Hepatocyte (in vitro differentiated cells): Measurements from ENCODE around the gene ATP2A2. TPM values are rescaled to one million over a fixed set of nuclear protein-coding genes. Genes with fewer than 3 reads are reported as not detected.
A peak's percentile ranks its signal among the peaks of the same experiment; 100 is the strongest.

ENCODE experiments used
- DNase-seq: peaks from one replicate; pipeline ENCODE4 v3.0.0-alpha.2; 2016; ENCODE audit warnings: low spot score
- H2AFZ ChIP-seq: fragments of 200-600 bp; sonication (generic); 2 replicates; pipeline ENCODE4 v1.6.0; 2016; ENCODE audit warnings: antibody characterized with exemption, mild to moderate bottlenecking
- H3K27ac ChIP-seq: fragments of 200-600 bp; sonication (generic); 2 replicates; pipeline ENCODE4 v1.5.1; 2016; ENCODE audit warnings: mild to moderate bottlenecking
- H3K27me3 ChIP-seq: fragments of 200-600 bp; sonication (generic); 2 replicates; pipeline ENCODE4 v1.6.1; 2016
- H3K36me3 ChIP-seq: fragments of 200-600 bp; sonication (generic); replicated peaks from 2 replicates; pipeline ENCODE4 v1.5.1; 2016; ENCODE audit warnings: low read depth; ENCODE audit not compliant: insufficient read depth
- H3K4me1 ChIP-seq: fragments of 200-600 bp; sonication (generic); 2 replicates; pipeline ENCODE4 v1.5.1; 2016; ENCODE audit warnings: mild to moderate bottlenecking, moderate library complexity; ENCODE audit not compliant: insufficient read depth
- H3K4me2 ChIP-seq: fragments of 200-600 bp; sonication (generic); 2 replicates; pipeline ENCODE4 v1.6.0; 2016
- H3K4me3 ChIP-seq: fragments of 200-600 bp; sonication (generic); 2 replicates; pipeline ENCODE4 v1.5.1; 2016; ENCODE audit warnings: mild to moderate bottlenecking
- H3K79me2 ChIP-seq: fragments of 200-600 bp; sonication (generic); 2 replicates; pipeline ENCODE4 v1.6.0; 2017; ENCODE audit warnings: mild to moderate bottlenecking
- H3K9me2 ChIP-seq: fragments of 200-600 bp; sonication (generic); replicated peaks from 2 replicates; pipeline ENCODE4 v1.6.0; 2017; ENCODE audit warnings: mild to moderate bottlenecking; ENCODE audit not compliant: insufficient read depth
- H3K9me3 ChIP-seq: fragments of 200-600 bp; sonication (generic); 2 replicates; pipeline ENCODE4 v1.5.1; 2016; ENCODE audit warnings: low read depth, mild to moderate bottlenecking
- H4K20me1 ChIP-seq: fragments of 200-600 bp; sonication (generic); 2 replicates; pipeline ENCODE4 v1.6.0; 2016; ENCODE audit warnings: mild to moderate bottlenecking; ENCODE audit not compliant: insufficient read depth, poor library complexity, severe bottlenecking
- CTCF ChIP-seq: fragments of 200-600 bp; sonication (generic); IDR thresholded peaks from 2 replicates; pipeline ENCODE4 v1.5.1; 2016; ENCODE audit warnings: antibody characterized with exemption, mild to moderate bottlenecking; ENCODE audit not compliant: poor library complexity
- EZH2 ChIP-seq: fragments of 200-600 bp; sonication (generic); IDR thresholded peaks from 2 replicates; pipeline ENCODE4 v1.6.1; 2016; ENCODE audit warnings: antibody characterized with exemption, mild to moderate bottlenecking, borderline replicate concordance
- EZH2phosphoT487 ChIP-seq: fragments of 200-600 bp; sonication (generic); IDR thresholded peaks from one replicate; pipeline ENCODE4 v1.6.1; 2018; ENCODE audit warnings: antibody characterized with exemption, mild to moderate bottlenecking, low read depth, moderate library complexity; ENCODE audit not compliant: unreplicated experiment, severe bottlenecking
- WGBS: methylation state at CpG from one replicate; pipeline ENCODE4 v1.1.6; 2016; ENCODE audit warnings: low lambda C conversion rate; ENCODE audit errors: missing lambda C conversion rate; 5-methylcytosine and 5-hydroxymethylcytosine counted together
- polyA plus RNA-seq: library from polyadenylated mRNA; unstranded; fragments of >200 nt; fragmentation: Nextera tagmentation; extraction: Ambion mirVana; gene quantifications from 2 replicates; pipeline ENCODE4 v1.2.1, GENCODE V29; 2016
- total RNA-seq: library from RNA; depleted of rRNA; stranded (reverse); fragments of >200 nt; gene quantifications from 2 replicates; pipeline ENCODE4 v1.2.3, GENCODE V29; 2014

The ATP2A2 gene
- total and polyA plus RNA-seq, 2 experiments from 2014 or later = 60.2 to 126 TPM

- H3K27ac ChIP-seq = peak overlapping the region; percentile 26
- no peak overlapping the region for H3K4me2 ChIP-seq
- H3K36me3 ChIP-seq = no peaks in the 10 kb centered on the region
- 89% methylated on average over 2 of the region's 2 CpGs for WGBS
- peaks cover 91% of the 10 kb centered on the region for H3K79me2 ChIP-seq
- no peak overlapping the region for H2AFZ ChIP-seq
- peak; percentile 13 for DNase-seq
- H3K27me3 ChIP-seq = no peaks in the 10 kb centered on the region
- H4K20me1 ChIP-seq = peaks cover 25% of the 10 kb centered on the region
- TF ChIP-seq EZH2 = no peak
- H3K4me3 ChIP-seq = no peak overlapping the region
- no peaks in the 10 kb centered on the region for H3K4me1 ChIP-seq
- H3K9me3 ChIP-seq = no peaks in the 10 kb centered on the region
- H3K9me2 ChIP-seq = no peaks in the 10 kb centered on the region
Measured at GRCh38 chr12:110317911-110318310, 36.9 kb downstream of the ATP2A2 start.

GRCh38 chr12:110320550-110320949 lies 39.5 kb downstream of the ATP2A2 start:
- WGBS = 88% methylated on average over 3 of the region's 3 CpGs
- no peaks in the 10 kb centered on the region for H3K4me1 ChIP-seq
- DNase-seq = no peak
- TF ChIP-seq EZH2phosphoT487 = no peak
- no peak for TF ChIP-seq EZH2
- TF ChIP-seq CTCF = no peak
- no peaks in the 10 kb centered on the region for H3K36me3 ChIP-seq
- H3K4me2 ChIP-seq = no peak overlapping the region
- no peak overlapping the region for H3K4me3 ChIP-seq
- no peaks in the 10 kb centered on the region for H3K27me3 ChIP-seq
- peaks cover 21% of the 10 kb centered on the region for H4K20me1 ChIP-seq
- no peak overlapping the region for H2AFZ ChIP-seq
- H3K79me2 ChIP-seq = peaks cover 98% of the 10 kb centered on the region
- no peak overlapping the region for H3K27ac ChIP-seq
- H3K9me3 ChIP-seq = no peaks in the 10 kb centered on the region
- no peaks in the 10 kb centered on the region for H3K9me2 ChIP-seq

- Histone ChIP-seq H2AFZ (no peak overlapping the region), H3K9me2 (no peaks in the 10 kb centered on the region), H4K20me1 (peaks cover 31% of the 10 kb centered on the region), H3K79me2 (peaks cover 83% of the 10 kb centered on the region), H3K4me3 (no peak overlapping the region), H3K27ac (no peak overlapping the region), H3K27me3 (no peaks in the 10 kb centered on the region), H3K9me3 (no peaks in the 10 kb centered on the region), H3K4me1 (no peaks in the 10 kb centered on the region), H3K36me3 (peaks cover 4% of the 10 kb centered on the region), H3K4me2 (no peak overlapping the region)
- 95% methylated on average over 4 of the region's 4 CpGs for WGBS
- TF ChIP-seq EZH2 (no peak), CTCF (no peak), EZH2phosphoT487 (no peak)
- DNase-seq = no peak
Measured at GRCh38 chr12:110329710-110330109, 48.7 kb downstream of the ATP2A2 start.

GRCh38 chr12:110330124-110330523 lies 49.1 kb downstream of the ATP2A2 start:
- no peaks in the 10 kb centered on the region for H3K9me3 ChIP-seq
- peaks cover 79% of the 10 kb centered on the region for H3K79me2 ChIP-seq
- H2AFZ ChIP-seq = no peak overlapping the region
- WGBS = 96% methylated on average over 3 of the region's 3 CpGs
- H3K36me3 ChIP-seq = peaks cover 4% of the 10 kb centered on the region
- no peak overlapping the region for H3K4me2 ChIP-seq
- H3K27me3 ChIP-seq = no peaks in the 10 kb centered on the region
- no peak overlapping the region for H3K4me3 ChIP-seq
- no peak for TF ChIP-seq EZH2phosphoT487
- TF ChIP-seq CTCF = no peak
- no peak for TF ChIP-seq EZH2
- H3K9me2 ChIP-seq = no peaks in the 10 kb centered on the region
- no peaks in the 10 kb centered on the region for H3K4me1 ChIP-seq
- no peak overlapping the region for H3K27ac ChIP-seq
- DNase-seq = no peak
- peaks cover 31% of the 10 kb centered on the region for H4K20me1 ChIP-seq
